Measurements from ENCODE around the gene GRIK5.

GRIK5 gene

DNA sequence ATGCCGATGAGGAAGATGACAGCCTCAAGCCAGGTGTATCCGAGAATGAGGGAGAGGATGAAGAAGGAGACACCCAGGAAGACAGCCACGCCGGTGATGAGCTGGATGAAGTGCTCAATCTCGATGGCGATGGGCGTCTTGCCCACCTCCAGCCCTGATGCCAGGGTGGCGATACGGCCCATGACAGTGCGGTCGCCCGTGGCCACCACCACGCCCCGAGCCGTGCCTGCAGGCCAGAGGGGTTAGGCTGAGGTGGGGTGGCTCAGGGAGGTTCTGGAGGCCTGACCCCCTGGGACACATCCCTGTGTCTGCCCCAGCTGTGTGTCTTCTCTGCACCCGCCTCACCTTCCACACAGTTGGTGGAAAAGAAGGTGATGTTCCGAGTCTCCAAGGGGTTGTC, 85.0 kb downstream of the GRIK5 start:
- no peak for DNase-seq

DNA sequence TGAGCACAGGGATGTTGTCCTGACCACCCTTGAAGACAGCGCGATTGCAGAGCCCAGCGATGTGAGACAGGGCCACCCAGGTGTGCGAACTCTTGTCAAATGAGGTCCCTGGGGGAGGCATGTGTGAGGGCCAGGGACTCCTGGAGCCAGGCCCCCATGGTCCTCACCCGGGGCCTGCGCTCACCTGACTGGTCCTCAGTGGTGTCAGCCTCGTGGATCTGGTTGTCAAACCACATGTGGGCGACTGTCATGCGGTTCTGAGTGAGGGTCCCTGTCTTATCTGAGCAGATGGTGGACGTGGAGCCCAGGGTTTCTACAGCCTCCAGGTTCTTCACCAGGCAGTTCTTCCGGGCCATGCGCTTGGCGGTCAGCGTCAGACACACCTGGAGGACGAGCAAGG, 88.3 kb downstream of the GRIK5 start:
- no peak for DNase-seq

DNA sequence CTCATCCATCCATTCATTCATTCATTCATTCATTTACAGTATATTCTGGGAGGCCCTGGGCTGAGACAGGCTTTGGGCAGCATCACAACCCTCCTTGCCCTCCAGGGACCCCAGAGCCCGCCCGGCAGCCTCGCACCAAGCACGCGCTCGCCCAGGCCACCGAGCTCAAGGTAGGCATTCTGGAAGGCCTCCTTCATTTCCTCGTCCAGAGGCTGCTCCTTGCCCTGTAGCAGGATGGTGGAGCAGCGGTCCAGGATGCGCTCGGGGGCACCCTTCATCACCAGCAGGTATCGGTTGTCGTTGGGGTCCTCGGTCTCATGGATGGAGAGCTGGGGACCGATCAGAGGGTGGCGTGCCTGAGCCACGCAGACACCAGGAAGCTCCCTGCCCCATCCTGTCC, 91.5 kb downstream of the GRIK5 start:
- DNase-seq, result no peak

DNA sequence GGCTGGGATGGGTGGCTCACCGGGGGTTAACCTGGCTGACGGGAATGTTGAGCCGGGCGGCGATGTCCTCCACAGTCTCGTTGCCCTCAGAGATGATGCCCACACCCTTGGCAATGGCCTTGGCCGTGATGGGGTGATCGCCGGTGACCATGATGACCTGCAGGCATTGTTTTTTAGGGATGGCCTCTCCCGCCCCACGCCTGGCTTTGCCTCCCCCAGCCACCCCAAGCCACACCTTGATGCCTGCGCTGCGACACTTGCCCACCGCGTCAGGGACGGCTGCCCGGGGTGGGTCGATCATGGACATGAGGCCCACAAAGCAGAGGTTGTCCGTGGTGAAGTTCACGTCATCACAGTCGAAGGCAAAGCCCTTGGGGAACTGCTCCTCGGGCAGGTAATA, 92.1 kb downstream of the GRIK5 start:
- no peak for DNase-seq

DNA sequence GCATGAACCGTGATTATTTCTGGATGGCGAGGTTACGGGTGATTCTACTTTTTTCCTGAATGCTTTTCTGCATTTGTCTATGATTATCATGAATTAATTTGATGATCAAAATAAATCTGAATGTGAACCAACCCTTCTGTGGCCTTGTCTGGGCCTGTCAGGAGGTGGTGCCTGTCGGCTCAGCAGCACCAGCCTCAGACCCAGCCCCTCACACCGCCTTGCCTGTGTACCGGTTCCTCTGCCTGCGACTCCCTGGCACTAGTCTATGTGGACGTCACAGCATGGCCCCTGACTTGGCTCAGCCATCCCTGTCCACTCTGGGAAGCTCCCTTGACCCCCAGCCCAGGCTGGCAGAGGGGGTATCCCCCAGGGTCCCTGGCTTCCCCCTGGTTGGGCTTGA, 95.4 kb downstream of the GRIK5 start:
- no peak for DNase-seq

DNA sequence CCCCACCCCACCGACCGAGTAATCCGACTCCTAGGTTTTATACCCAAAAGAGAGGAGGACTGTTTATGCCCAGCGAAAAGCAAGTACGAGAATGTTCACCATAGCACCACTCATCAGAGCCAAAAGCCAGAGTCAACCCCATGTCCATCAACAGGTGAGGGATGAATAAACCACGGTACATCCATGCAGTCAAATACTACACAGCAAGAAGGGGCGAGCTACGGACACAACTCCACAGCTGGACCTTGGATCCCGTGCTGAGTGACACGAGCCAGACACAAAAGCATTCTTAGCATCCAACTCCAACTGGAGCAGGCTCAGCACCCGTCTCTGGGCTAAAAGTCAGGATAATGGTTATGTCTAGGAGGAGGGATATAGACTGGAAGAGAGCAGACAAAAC, 98.6 kb downstream of the GRIK5 start:
- DNase-seq, result no peak

DNA sequence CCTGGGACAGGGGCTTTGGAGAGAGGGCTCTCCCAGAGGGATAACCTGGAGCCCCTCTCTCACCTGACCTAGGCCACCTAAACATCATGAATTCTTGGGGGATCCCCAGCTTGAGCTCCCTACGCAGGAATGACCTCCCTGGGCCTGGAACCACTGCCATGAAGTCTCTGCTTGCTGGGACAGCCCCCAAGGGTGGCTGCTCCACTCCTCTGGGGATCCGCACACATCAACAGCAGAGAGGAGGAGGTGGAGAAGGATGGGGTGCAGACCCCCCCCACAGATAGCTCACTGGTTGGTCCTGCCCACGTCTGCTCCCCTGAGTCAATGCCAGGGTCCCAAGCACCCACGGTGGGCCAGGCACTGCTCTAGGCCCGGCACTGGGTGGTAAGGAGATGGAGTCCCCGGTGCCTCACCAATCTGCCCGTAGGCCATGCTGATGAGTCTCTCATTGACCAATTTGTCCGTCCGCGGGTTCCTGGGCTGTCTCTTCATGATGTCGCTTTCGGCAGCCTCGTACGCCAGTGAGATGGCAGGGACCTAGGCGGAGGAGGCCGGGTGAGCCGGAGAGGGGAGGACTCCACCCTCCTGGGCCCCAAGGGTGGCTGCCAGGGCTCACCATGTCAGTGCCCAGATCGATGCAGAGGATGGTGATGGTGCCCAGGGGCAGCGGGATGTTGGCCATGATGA, 100.1 kb downstream of the GRIK5 start:
- no peak for DNase-seq

DNA sequence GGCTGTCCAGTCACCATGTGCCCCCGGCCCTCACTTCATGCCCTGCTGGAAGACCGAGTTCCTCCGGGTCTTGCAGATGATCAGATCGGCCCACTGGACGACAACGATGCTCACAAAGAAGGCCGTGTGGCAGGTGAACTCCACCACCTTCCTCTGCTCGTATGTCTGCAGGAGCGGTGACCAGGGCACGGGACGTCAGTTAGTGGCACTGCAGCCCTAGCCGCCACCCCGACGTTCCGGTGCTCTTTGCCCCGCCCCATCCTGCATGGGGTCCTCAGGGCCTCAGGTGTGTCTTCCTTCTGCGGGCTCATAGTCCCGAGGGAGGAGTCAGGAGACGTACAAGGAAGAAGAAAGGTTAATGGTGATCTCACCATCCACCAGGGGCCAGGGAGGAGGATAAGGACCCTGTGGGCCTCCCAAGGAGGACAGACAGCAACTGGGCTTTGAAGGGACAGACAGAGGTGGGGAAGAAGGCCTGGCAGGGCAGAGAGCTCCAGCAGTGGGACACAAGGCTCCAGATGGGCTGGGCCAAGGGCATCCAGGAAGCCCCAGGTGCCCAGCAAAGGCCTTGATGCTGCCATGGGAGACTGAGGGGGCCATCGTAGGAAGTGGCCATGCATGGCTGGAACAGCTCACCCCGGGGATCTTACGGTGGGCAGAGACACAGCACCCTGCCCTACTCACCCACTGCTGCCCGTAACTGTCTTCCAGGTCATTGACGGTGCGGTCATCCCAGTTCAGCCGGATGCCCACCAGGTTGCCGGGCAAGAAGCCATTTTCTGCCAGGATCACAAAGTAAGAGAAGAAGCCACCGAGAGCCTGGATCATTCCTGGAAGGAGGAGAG, 101.0 kb downstream of the GRIK5 start:
- DNase-seq, result no peak

DNA sequence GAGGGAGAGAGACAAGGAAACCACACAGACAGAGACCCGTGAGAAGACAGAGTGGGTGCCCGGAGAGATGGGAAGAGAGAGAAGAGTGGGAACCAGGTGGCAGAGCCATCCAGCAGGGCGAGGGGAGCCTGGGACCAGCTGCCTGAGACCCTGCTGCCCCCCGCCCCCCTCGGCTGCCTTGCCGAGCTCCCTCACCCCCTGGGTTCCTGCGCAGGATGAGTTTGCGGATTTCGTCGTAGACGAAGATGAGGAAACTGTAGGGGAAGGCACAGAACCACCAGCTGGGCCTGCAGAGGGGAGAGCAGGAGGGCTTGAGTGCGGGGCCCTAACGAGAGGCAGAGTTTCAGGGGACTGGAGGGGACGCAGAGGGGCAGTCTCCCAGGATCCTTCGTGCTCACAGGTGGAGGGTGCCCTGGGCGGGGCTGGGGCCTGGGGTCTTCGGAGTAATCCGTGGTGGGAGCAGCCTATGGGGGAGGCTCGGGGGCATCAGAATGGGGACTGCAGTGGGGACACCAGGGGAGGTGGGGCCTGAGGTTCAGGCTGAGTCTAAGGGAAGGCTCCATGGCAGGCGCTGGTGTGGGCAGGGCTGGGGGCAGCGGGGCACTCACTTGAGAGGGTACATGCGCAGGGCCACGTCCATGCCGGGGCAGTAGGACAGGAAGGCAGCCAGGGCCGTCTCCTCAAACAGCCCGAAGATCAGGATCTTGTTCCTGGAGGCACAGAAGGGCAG, 102.8 kb downstream of the GRIK5 start:
- no peak for DNase-seq

GRCh38 chr19:41965106-41965505, 104.9 kb downstream of the GRIK5 start:
- DNase-seq, result no peak

GRCh38 chr19:41960973-41961372, 109.0 kb downstream of the GRIK5 start:
- DNase-seq, result no peak

GRCh38 chr19:41959056-41960053, 110.7 kb downstream of the GRIK5 start, which contains the start of gene RABAC1:
RABAC1 (minus strand) TSS chr19:41959321; CDS start chr19:41959292, 29 bp downstream.
- DNase-seq, result peak; percentile 90 to 92

GRCh38 chr19:41958367-41959055, 111.5 kb downstream of the GRIK5 start:
- DNase-seq, result peak; percentile 73 to 83

DNA sequence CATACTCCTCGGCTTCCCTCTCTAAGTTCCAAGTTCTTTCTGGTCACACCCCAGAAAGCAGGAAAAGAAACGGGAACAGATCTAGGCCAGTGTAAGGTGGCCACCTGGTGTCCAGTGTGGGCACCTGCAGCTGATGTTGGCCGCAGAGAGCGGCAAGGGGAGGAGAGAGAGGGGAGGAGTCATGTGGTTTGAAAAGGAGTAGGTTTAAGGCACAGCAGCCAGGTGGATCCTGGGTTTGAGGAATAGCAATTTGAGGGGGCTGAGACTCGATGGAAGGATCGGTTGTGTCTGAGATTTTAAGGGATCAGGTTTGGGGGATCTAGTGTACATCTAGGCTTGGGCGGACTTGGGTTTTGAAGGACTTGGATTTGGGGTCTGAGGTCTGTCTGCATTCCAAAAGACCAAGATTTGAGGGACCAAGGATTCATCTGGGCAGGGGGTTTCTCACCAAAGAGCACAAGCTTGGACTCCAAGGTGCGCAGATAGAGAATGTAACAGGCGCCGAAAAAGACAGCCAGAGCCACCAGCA, 112.1 kb downstream of the GRIK5 start:
- DNase-seq, result peak; percentile 74 to 75

DNA sequence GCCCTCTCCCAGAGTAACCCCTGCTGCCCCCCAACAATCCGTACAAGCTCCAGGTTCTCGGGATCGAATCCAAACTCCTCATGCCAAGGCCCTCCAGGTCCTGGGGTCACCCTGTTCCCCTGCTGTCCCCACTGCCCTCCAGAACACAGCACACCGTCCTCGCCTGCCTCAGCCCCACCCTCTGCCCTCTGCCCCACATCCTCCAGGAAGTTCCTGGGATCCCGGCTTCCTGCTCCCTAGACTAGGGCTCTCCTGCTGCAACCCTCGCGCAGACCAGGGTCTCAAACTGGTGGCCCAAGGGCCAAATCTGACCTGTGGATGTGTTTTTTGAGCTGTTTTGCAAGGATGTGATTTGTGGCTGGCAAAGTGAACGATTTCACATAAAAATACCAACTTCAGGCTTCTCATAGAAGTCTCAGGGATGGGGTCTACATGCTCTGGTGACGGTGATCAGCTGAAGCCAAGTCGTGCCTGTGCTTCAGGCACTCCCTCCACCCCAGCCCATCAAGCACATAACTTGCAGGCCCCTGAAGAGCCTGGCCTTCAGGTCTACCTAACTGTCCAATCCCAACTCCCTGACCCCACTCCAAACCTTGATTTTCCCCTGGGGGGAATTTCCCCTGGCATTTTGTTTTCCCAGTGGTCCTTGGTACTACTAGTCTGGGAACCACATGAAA, 112.7 kb downstream of the GRIK5 start:
- no peak for DNase-seq

GRCh38 chr19:41956621-41957020, 113.4 kb downstream of the GRIK5 start:
- no peak for DNase-seq

DNA sequence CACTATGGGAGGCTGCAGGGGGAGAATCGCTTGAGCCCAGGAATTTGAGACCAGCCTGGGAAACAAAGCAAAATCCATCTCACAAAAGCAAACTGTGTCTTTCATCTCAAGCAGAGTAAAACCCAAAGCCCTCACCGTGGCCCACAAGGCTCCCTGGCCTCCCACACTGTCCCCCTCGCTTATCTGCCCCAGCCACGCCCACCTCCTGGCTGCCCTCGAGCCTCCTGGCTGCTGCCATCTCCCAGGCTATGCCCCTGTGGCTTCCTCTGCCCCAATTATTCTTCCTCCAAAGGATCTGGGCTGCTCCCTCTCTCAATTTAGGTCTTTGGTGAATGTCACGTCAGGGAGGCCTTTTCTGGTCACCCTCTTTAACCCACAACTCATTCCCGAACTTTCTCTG, 114.5 kb downstream of the GRIK5 start:
- DNase-seq, result no peak

GRCh38 chr19:41951686-41952172, 118.3 kb downstream of the GRIK5 start:
- peak; percentile 35 to 67 for DNase-seq

All from SHP77 (cell line).